ENCODE measurements around the gene EIF4B. TPM values are rescaled to one million over a fixed set of nuclear protein-coding genes. Genes with fewer than 3 reads are reported as not detected.

EIF4B gene
- total RNA-seq, 1 experiment from 2014 or later = 713 TPM

- Histone ChIP-seq H3K56ac (ENCODE audit: insufficient read length, low read depth, low read length) (no peak overlapping the region), H3K18ac (ENCODE audit: insufficient read length, low read depth, low read length) (no peak overlapping the region), H2BK20ac (ENCODE audit: low read depth, low read length, poor library complexity, severe bottlenecking) (no peak overlapping the region), H3K4me1 (ENCODE audit: insufficient read depth, low read length) (peaks cover 4% of the 10 kb centered on the region; the same call in 1 of the 2 replicates), H2BK15ac (ENCODE audit: low read depth, low read length) (no peak overlapping the region), H2BK12ac (ENCODE audit: insufficient read length, low read depth, low read length) (no peak overlapping the region), H4K5ac (ENCODE audit: insufficient read length, low read depth, low read length) (no peak overlapping the region), H3K23ac (ENCODE audit: insufficient read length, low read depth, low read length) (no peak overlapping the region), H2BK120ac (ENCODE audit: low read depth, low read length, poor library complexity, severe bottlenecking) (no peak overlapping the region), H3K27ac (ENCODE audit: insufficient read length, low read depth, low read length) (no peak overlapping the region), H3K23me2 (ENCODE audit: insufficient read length, low read depth, low read length, poor library complexity, severe bottlenecking) (no peaks in the 10 kb centered on the region), H3K14ac (ENCODE audit: insufficient read depth, low read length) (no peak overlapping the region), H3K9ac (ENCODE audit: extremely low read depth, insufficient read length, low read length) (no peak overlapping the region), H2AFZ (ENCODE audit: low read length) (no peak overlapping the region), H3T11ph (ENCODE audit: low read length) (no peak overlapping the region), H2BK5ac (ENCODE audit: insufficient read length, low read length) (no peak overlapping the region), H3K4me2 (ENCODE audit: insufficient read depth, insufficient read length, low read length) (no peak overlapping the region), H3K79me2 (ENCODE audit: insufficient read depth, low read length) (no peaks in the 10 kb centered on the region), H4K20me1 (ENCODE audit: control insufficient read depth, insufficient read depth, insufficient read length) (no peaks in the 10 kb centered on the region), H3K9me3 (ENCODE audit: control insufficient read depth, low read depth, low read length) (no peaks in the 10 kb centered on the region), H3K4ac (ENCODE audit: low read depth, low read length) (no peak overlapping the region), H4K8ac (replicated peaks; ENCODE audit: insufficient read length, low read depth, low read length) (no peak overlapping the region), H4K91ac (ENCODE audit: insufficient read length, low read depth, low read length) (no peak overlapping the region), H3K27me3 (ENCODE audit: insufficient read depth, low read length) (no peaks in the 10 kb centered on the region), H3K79me1 (ENCODE audit: insufficient read depth, low read depth, low read length, poor library complexity, severe bottlenecking) (no peaks in the 10 kb centered on the region), H2AK5ac (ENCODE audit: insufficient read length, low read length) (no peak overlapping the region)
- peak overlapping the region in 1 of 2 experiments; percentile 25; a peak in 1 of 5 replicates for H3K4me3 Mint-ChIP-seq
- peaks cover 28% of the 10 kb centered on the region for H3K27me3 Mint-ChIP-seq (ENCODE audit: low read depth)
- no peaks in the 10 kb centered on the region; a peak in 2 of 5 replicates for H3K9me3 Mint-ChIP-seq
- no CpG with 5 or more reads among the region's 8 CpGs for WGBS (ENCODE audit: extremely low coverage, insufficient read length, low lambda C conversion rate)
- H3K27ac Mint-ChIP-seq = peak overlapping the region; percentile 24 to 90 (median 35); a peak in 6 of 7 replicates
- peak; percentile 79 for DNase-seq
- no peak for TF ChIP-seq CTCF (conservative IDR thresholded peaks at IDR 0.05)
- H3K36me3 Mint-ChIP-seq (ENCODE audit: insufficient read depth in 1 of 3, low read depth in 3 of 3) = no peaks in the 10 kb centered on the region
- peaks cover 38 to 43% of the 10 kb centered on the region in 2 experiments for H3K4me1 Mint-ChIP-seq
These were observed 34.5 kb upstream of the EIF4B start for GRCh38 chr12:52971679-52972329.
